ENCODE measurements around the gene DYNLT1.

GRCh38 chr6:158611039-158611438, 33.5 kb downstream of the DYNLT1 start:
- TF ChIP-seq BHLHE40 (IDR thresholded peaks at IDR 0.05; ENCODE audit: borderline replicate concordance) (no peak), FOXK2 (IDR thresholded peaks at IDR 0.05) (no peak), HDGF (IDR thresholded peaks at IDR 0.05; ENCODE audit: borderline replicate concordance) (no peak), LEF1 (IDR thresholded peaks at IDR 0.05; ENCODE audit: borderline replicate concordance) (no peak), FOXA1 (IDR thresholded peaks at IDR 0.05) (no peak), NFRKB (IDR thresholded peaks at IDR 0.05) (no peak), PKNOX1 (IDR thresholded peaks at IDR 0.05) (no peak), L3MBTL2 (conservative IDR thresholded peaks at IDR 0.05) (no peak), ZNF384 (IDR thresholded peaks at IDR 0.05) (no peak)

All from HEK293T (cell line).